HG02840 (cell line): Measurements from ENCODE around the gene AQP11.
"Not testable (repeated sequence)": the region's sequence is repeated elsewhere in the genome, so short reads cannot be mapped to it uniquely, and the experiment has no call there.

Experiments
- ATAC-seq: cut with Tn5 transposase; IDR thresholded peaks from one replicate; pipeline ENCODE4 v1.9.1; 2021; ENCODE audit warnings: mild to moderate bottlenecking, moderate library complexity, moderate number of reproducible peaks; ENCODE audit not compliant: unreplicated experiment, low FRiP score

AQP11 gene

DNA sequence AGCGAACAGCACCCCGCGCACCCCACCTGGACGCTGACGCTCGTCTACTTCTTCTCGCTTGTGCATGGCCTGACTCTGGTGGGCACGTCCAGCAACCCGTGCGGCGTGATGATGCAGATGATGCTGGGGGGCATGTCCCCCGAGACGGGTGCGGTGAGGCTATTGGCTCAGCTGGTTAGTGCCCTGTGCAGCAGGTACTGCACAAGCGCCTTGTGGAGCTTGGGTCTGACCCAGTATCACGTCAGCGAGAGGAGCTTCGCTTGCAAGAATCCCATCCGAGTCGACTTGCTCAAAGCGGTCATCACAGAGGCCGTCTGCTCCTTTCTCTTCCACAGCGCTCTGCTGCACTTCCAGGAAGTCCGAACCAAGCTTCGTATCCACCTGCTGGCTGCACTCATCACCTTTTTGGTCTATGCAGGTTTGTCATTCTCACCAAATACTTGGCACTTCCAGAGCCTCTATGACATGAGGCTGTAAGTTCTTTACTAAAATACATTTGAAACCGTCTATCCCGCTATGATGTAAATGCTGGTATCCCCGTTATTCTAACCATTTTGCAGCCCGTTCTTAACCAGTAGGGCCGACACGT lies 535 bp downstream of the AQP11 start:
- ATAC-seq, result peak; percentile 16

DNA sequence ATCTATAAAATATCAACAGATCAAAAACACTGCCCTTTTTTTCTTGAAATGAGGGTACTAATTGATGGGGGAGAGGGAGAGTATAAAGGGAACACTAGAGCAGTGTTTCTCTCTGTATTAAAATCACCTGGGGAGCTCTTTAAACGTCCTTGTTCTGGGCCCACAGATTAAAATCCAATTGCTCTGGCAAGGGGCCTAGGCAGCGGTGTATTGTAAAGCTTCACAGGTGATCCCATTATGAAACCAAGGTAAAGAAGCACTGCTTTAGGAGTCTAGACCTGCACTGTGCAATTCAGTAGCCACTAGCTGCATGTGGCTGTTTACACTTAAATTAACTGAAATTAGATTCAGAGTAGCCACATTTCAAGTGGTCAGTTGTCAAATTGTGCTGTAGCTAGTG lies 3.0 kb downstream of the AQP11 start:
- ATAC-seq, result no peak

DNA sequence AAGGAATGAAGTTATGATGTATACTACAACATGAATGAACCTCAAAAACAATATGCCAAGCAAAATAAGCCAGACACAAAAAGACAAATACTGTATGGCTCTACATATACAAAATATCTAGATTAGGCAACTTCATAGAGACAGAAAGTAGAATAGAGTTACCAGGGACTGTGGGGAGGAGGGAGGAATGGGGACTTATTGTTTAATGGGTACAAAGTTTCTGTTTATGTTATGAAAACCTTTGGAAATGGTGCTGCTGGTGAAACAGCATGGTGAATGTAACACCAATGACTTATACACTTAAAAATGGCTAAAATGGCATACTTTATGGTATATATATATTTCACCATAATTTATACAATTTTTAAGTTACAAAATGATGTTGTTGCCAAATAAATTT lies 4.1 kb downstream of the AQP11 start:
- ATAC-seq, result no peak

DNA sequence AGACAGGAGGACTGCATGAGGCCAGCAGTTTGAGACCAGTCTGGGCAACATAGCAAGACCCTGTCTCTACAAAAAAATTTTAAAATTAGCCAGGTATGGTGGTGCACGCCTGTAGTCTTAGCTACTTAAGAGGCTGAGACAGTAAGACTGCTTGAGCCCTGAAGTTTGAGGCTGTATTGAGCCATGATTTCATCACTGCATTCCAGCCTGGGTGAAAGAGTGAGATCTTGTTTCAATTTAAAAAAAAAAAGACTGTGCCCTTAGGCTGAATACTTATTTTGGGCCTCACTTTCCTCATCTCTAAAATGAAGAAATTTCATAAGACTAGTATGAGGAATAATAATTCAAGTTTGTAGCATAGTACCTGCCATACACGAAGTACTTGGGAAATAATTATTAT lies 6.9 kb downstream of the AQP11 start:
- ATAC-seq, result no peak

DNA sequence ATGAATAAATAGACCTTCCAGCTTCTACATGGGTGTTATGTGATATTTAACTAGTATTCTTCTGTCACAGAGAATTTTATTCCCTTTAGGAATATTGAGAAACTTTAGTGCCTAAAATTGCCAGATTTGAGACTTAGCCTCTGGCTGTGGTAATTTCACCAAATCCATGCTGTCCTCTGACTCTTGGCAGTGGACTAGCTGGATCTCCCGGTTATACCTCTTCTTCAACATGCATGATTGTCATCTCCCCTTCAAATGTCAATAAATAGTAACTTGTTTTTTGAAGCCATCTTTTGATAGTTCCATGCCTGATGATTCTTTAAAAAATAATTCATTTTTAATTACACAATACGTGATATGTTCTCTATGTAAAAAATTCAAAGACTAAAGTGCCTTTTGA lies 8.4 kb downstream of the AQP11 start:
- ATAC-seq, result no peak

DNA sequence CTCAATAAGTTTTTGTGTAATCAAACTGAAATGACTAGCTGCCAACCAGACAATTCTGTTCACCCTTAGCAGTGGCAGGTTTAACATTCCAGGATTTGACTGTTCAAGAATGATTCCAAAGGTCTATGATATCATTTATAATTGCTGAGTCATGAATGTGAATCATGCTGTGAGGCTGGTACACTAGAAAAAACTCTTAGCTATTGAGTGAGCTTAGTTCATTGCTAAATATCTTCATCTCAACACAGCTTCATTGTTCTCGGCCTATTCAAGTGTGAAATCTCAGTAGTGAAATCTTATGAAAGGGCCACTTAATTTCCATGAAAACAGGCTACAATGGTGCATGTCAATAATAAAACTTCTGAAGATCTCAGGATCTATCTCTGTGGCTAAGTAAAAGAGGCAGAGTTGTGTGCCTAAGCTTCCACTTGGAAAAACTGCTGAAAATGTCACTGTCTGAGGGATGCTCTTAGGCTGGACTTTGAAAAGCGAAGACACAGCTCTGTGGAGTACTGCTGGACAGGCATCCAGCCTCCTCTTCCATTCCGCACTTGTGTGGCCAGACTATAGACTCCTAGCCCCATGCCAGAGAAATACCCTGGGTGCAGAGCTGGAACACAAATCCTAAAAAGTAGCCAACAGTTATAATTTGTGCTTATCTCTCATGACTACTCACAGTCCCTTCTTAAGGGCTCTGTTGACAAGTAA lies 12.8 kb downstream of the AQP11 start:
- ATAC-seq, result no peak

DNA sequence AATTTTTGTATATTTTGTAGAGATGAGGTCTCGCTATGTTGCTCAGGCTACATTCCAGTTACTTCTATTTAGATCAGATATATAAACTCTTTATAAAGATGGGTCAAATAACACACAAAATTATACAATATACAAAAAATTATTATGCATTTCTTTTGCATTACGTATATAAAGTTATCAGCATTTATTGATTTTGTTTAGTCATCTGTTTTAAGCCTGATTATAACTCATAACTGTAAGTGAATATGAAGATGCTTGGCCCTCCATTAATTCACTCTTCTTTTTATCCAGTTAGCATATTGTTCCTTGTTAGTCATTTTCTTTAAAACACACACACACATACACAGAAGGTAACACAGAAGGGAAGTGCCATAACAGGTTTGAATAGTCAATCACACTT lies 14.5 kb downstream of the AQP11 start:
- no peak for ATAC-seq

DNA sequence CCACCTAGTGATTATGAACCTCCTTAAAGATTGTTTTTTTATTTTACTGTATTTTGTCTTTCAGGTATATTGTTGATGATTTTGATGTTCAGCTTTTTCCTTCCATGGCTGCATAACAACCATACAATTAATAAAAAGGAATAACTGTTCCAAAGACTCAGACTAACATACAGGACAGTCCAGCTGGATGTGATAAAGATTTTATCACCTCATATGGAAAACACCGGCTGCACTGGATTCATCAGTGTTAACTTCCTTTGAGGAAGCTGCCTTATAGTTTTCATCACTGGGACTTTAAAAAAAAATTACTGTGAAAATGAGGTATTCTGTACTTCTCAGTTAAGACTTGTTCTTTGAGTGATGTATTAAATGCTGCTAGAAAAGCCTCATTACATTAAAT lies 19.5 kb downstream of the AQP11 start:
- ATAC-seq, result no peak

DNA sequence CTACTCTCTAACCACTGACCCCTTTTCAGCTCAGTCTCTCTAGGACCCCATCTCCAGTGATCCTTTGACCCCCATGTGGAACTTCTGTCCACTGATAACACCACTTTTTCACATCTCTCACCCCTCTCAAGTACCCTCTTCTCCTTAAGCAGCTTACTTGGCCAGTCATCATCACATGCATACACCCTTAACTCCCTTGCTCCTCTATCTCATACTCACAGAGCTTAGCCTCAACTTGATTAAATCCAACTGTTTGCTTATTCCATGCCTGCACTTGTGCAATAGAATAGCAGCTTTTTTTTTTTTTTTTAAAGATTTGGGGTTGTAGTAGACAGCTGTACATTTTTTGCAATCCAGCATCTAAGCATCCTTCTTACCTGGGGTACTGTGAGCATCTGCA lies 22.2 kb downstream of the AQP11 start:
- ATAC-seq, result no peak

DNA sequence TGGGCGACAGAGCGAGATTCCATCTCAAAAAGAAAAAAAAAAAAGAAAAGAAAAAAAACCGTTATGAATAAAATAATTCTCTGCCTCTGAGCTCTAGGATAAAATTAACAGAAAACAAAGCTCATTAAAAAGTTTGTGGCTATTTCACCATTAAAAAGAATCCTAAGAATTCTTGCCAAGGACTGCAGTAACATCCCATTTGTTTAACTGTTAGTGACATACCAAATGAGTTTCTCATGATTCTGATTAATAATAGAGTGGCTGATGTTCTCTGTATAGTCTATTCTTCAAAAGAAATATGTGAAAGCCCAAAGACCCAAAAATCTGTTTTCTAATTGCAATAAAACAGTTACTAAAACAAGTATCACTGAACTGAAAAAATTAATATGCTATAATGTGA lies 28.1 kb downstream of the AQP11 start:
- no peak for ATAC-seq

DNA sequence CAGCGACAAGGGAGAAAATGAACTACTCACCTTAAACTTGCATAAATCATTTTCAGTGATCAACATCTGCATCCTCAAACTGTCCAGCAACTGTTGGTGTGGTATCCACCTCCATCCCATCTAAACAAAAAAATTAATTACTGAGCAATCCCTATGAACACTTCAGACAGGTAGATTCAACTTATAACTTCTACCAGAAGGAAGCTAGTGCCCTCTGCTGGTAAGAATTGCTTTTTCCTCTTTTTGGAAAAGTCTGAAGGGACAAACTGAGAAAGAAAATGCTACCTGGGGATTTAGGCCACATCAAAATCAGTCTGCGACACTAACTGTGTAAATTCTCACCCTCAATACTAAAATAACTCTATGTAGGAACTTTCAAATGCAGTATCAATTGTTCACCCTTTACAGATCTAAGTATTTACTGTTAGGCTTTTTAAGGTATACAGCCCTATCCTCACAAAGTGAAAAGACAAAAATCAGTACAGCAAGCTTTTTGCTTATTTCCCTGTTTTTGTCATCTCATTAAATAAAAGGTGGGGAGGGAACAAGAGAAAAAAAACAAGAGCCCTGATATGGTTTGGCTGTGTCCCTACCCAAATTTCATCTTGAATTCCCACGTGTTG lies 29.9 kb downstream of the AQP11 start:
- ATAC-seq, result no peak

DNA sequence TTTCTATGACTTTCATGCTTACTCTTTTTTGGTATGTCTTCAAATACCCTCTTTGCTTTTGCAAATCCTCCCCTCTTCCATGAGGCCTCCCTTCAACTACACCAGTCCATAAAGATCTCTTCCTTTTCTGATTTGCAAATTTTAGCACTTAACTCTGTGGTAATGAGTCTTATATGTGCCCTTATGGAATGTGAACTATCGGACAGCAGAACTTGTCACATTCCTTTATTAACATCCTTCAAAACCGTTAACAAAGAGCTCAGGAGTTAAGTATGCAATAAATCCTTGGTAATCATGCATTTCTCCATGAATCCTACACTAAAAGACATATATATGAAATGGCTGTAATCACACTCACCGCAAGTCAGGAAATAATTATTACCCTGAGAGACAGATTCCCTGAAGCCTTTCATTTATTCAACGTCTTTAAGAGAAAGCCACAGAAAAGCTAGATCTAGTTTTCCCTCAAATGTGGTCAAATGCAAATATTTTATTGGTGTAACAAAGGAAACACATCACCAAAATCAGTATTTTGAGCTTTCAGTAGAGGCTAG lies 40.5 kb downstream of the AQP11 start:
- no peak for ATAC-seq

DNA sequence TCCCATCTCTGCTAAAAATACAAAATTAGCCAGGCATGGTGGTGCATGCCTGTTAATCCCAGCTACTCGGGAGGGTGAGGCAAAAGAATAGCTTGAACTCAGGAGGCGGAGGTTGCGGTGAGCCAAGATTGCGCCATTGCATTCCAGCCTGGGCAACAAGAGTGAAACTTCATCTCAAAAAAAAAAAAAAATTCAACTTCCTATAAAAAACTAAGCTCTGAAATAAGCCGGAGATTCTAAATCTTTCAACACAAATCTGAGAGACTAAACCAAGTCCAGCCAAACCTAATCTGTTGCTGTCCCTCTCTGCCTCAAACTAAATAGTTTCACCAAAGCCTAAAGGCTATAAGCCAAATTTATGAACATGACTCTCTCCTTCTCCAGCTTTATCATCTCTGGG lies 44.2 kb downstream of the AQP11 start:
- ATAC-seq, result not testable (repeated sequence)

DNA sequence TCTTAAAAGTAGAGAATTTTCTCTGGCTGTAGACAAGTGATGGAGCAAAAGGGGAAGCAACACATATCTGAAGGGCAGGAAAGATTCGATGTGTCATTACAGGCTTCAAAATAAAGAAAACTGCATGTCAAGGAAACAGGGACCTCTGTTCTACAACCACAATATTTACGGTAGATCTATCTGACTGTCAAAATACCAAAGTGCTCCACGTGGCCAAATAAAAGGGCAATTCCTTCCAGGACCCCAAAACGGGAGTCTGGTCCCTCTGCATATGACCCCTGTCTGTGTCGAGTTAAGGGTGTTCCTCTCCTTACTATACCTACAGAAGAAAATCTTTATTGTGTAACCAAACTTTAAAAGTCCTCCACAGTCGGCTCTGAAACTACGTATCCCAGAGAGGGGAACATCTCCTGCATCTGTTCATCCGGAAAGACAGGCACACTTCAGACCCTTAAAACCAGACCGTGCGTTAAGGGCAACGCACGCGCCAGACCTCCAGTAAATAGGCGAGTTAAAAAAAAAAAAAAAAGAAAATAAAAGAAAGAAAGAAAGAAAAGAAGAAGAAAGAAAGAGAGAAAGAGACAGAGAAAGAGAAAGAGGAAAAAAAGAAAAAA lies 47.1 kb downstream of the AQP11 start:
- ATAC-seq, result no peak

DNA sequence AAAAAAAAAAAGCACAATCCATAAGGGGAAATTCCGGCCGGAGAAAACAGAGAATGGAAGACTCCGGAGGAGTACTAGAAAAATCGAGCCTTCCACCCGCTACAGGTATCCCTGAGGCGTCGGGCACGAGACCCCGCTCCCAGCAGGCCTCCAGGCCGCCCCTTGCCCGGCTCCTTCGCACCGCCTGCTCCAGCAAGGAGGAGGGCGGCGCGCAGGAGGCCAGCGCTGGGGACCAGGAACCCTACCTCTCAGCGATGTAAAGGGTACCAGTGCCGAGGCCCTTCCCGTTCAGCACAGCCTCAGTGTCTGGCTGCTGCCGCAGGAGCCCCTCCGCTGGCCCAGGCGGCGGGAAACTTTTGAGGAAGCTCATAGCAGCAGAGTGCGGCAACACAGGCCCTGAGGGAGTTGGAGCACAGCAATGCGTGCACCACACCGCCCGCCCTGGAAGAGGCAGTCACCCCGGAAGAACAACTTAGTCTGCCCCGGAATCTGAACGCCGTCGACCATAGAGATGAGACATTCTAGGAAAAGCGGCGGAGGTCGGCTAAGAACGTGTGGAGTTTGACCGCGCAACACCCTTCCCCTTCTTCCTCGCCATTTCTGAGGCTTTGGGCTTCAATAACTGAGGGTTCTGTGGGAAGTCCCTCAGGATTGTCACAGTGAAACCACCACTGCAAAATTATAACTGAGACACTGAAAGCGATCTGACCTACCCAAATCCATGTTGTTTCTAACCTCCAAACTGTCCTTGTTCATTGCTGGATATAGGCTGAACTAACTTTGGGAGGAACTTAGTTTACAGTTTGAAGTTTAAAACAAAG lies 47.8 kb downstream of the AQP11 start, which contains the start of gene CLNS1A:
TSS of gene CLNS1A (minus strand) at position 450 of the 821 bp plus-strand sequence. CDS start at position 370, 80 bp downstream.
- peak; percentile 94 for ATAC-seq

DNA sequence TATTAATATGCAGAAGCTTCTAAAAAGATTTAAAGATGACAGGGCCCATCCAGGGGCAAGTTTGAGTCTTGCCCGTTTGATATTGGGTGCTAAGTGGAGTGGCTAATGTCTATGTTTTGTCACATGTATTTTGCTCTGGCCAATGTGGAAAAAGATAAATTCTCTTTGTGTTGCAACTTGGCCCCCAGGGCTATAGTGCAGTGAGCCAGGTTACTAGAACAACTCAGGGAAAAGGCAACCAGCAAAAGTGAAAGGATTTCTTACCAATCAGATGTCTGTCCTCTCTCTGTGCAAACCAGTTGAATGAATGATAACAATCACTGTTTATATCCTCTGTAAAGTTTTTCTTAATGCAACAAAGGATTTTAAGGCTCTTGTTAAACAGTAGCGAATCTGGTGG lies 52.5 kb downstream of the AQP11 start:
- no peak for ATAC-seq

DNA sequence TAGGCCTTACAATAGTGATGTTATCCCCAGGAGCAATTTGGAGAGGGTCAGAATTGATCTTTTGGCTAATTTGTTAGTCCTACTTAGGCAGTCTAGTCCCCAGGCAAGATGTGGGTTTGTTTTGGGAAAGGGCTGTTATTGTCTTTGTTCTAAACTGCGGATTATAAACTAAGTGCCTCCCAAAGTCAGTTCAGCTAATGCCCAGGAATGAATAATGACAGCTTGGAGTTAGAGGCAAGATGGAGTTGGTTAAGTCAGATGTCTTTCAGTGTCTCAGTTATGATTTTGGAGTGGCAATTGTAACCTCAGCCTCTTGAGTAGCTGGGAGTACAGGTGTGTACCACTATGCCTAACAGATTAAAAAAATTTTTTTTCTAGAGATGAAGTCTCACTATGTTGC lies 55.1 kb downstream of the AQP11 start:
- no peak for ATAC-seq

DNA sequence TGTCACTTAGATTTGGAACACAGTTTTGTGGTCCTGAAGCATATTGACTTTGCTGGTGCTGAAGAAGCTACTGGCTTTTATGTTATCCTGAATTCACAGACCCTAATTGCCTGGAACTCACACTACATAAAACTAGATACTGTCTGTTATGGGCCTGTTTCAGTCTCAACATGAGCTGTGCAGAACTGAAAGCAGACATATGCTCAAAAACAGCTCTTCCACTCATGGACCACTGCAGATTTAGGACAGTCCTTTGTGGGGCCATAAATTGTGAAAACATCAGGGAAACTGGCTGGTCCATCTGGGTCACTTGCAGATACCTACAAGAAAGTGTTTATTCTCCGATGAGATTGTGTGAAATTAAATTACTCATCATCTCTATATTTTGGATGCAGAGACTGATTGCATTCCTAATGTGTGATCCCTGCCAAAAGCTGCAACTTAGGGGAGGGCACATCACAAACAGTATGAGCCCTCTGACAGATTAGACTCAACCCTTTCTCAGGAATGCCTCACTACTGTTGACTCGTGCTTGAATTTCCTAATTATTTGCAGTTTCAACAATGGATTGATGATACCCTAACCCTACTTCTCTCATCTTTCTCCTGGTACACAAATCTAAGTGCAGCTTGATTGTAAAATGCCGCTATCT lies 58.0 kb downstream of the AQP11 start:
- ATAC-seq, result no peak

DNA sequence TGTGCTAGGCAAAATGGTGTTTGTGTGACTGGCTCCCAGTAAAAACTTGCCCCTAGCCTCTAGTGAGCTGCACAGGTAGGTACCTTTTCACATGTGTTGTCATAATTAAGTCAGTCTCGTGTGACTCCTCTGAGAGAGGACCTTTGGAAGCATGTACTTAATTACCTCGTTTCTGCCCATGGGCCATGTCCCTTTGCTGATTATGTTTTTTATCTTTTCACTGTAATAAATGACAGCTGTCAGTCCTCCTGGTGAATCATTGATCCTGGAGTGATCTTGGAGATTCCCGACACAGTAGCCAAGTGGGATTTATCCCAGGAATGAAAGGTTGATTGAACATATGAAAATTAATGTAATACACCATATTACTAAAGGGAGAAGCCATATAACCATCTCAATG lies 60.4 kb downstream of the AQP11 start:
- no peak for ATAC-seq
